ENCODE results near the gene NLRP13.

The NLRP13 gene

DNA sequence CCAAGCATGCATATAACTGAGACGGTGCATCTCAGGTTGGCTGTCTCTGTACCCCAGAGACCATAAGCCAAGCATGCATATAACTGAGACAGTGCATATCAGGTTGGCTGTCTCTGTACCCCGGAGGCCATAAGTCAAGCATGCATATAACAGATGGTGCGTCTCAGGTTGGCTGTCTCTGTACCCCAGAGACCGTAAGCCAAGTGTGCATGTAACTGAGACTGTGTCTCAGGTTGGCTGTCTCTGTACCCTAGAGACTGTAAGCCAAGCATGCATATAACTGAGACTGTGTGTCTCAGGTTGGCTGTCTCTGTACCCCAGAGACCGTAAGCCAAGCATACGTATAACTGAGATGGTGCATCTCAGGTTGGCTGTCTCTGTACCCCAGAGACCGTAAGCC is 65.0 kb downstream of the NLRP13 start:
- H3K36me3 ChIP-seq = no peaks in the 10 kb centered on the region
- no peak overlapping the region for H3K4me3 ChIP-seq (ENCODE audit: low read depth in 1 of 2, low read length in 1 of 2)
- peaks cover 10% of the 10 kb centered on the region for H3K9me3 ChIP-seq
- H3K27ac ChIP-seq = no peak overlapping the region
- TF ChIP-seq, protein P1, sequence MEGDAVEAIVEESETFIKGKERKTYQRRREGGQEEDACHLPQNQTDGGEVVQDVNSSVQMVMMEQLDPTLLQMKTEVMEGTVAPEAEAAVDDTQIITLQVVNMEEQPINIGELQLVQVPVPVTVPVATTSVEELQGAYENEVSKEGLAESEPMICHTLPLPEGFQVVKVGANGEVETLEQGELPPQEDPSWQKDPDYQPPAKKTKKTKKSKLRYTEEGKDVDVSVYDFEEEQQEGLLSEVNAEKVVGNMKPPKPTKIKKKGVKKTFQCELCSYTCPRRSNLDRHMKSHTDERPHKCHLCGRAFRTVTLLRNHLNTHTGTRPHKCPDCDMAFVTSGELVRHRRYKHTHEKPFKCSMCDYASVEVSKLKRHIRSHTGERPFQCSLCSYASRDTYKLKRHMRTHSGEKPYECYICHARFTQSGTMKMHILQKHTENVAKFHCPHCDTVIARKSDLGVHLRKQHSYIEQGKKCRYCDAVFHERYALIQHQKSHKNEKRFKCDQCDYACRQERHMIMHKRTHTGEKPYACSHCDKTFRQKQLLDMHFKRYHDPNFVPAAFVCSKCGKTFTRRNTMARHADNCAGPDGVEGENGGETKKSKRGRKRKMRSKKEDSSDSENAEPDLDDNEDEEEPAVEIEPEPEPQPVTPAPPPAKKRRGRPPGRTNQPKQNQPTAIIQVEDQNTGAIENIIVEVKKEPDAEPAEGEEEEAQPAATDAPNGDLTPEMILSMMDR (IDR thresholded peaks at IDR 0.05) = no peak
- no peaks in the 10 kb centered on the region for H3K4me1 ChIP-seq (ENCODE audit: control insufficient read depth in 1 of 2, insufficient read depth in 1 of 2, low read depth in 1 of 2, low read length in 1 of 2)
- H3K27me3 ChIP-seq = no peaks in the 10 kb centered on the region

DNA sequence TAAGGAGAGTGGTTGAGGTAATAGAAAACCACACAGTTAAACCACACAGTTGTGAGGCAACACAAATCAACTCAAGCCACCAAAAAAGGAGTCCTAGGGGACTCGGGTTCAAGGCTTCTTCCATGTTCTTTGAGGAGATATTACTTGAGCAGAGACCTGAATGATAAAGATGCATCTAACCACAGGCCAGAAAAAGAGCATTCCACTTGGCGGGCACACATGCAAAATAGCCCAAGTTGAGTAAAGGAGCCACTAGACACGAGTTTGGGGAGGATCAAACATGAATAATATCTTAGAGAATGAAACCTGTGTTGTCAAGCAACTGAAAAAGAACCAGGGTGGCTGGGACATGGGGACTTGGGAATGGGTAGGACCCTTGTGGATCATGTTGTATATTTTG is 65.6 kb downstream of the NLRP13 start:
- H3K36me3 ChIP-seq = no peaks in the 10 kb centered on the region
- no peaks in the 10 kb centered on the region for H3K27me3 ChIP-seq
- TF ChIP-seq, protein P1 (IDR thresholded peaks at IDR 0.05) = no peak
- H3K27ac ChIP-seq = no peak overlapping the region
- peaks cover 10% of the 10 kb centered on the region for H3K9me3 ChIP-seq
- no peaks in the 10 kb centered on the region for H3K4me1 ChIP-seq (ENCODE audit: control insufficient read depth in 1 of 2, insufficient read depth in 1 of 2, low read depth in 1 of 2, low read length in 1 of 2)
- no peak overlapping the region for H3K4me3 ChIP-seq (ENCODE audit: low read depth in 1 of 2, low read length in 1 of 2)

DNA sequence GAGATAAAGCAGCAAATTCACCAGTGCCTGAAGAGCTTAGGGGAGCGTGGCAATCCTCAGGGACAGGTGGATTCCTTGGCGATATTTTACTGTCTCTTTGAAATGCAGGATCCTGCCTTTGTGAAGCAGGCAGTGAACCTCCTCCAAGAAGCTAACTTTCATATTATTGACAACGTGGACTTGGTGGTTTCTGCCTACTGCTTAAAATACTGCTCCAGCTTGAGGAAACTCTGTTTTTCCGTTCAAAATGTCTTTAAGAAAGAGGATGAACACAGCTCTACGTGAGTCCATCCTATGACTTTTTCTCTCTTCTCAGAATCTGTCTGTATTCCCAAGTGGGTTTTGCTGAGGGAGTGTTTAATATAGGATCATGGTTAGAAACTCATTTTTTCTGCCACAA is 73.2 kb downstream of the NLRP13 start:
- Histone ChIP-seq H3K36me3 (no peaks in the 10 kb centered on the region), H3K4me3 (ENCODE audit: low read depth in 1 of 2, low read length in 1 of 2) (no peak overlapping the region), H3K9me3 (no peaks in the 10 kb centered on the region), H3K4me1 (ENCODE audit: control insufficient read depth in 1 of 2, insufficient read depth in 1 of 2, low read depth in 1 of 2, low read length in 1 of 2) (no peaks in the 10 kb centered on the region), H3K27me3 (no peaks in the 10 kb centered on the region), H3K27ac (no peak overlapping the region)
- TF ChIP-seq, protein P1 (IDR thresholded peaks at IDR 0.05) = no peak

DNA sequence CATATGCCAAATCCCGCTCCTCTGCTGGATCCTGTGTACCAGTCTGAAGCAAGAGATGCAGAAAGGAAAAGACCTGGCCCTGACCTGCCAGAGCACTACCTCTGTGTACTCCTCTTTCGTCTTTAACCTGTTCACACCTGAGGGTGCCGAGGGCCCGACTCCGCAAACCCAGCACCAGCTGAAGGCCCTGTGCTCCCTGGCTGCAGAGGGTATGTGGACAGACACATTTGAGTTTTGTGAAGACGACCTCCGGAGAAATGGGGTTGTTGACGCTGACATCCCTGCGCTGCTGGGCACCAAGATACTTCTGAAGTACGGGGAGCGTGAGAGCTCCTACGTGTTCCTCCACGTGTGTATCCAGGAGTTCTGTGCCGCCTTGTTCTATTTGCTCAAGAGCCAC is 73.7 kb downstream of the NLRP13 start:
- TF ChIP-seq, protein P1 (IDR thresholded peaks at IDR 0.05) = no peak
- H3K27me3 ChIP-seq = no peaks in the 10 kb centered on the region
- no peaks in the 10 kb centered on the region for H3K36me3 ChIP-seq
- H3K4me3 ChIP-seq (ENCODE audit: low read depth in 1 of 2, low read length in 1 of 2) = no peak overlapping the region
- no peaks in the 10 kb centered on the region for H3K4me1 ChIP-seq (ENCODE audit: control insufficient read depth in 1 of 2, insufficient read depth in 1 of 2, low read depth in 1 of 2, low read length in 1 of 2)
- no peak overlapping the region for H3K27ac ChIP-seq
- H3K9me3 ChIP-seq = no peaks in the 10 kb centered on the region

DNA sequence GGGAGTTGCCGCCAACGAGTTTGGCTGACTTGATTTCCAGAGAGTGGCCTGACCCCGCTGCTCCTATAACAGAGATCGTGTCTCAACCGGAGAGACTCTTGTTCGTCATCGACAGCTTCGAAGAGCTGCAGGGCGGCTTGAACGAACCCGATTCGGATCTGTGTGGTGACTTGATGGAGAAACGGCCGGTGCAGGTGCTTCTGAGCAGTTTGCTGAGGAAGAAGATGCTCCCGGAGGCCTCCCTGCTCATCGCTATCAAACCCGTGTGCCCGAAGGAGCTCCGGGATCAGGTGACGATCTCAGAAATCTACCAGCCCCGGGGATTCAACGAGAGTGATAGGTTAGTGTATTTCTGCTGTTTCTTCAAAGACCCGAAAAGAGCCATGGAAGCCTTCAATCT is 74.2 kb downstream of the NLRP13 start:
- Histone ChIP-seq H3K27me3 (no peaks in the 10 kb centered on the region), H3K4me3 (ENCODE audit: low read depth in 1 of 2, low read length in 1 of 2) (no peak overlapping the region), H3K9me3 (no peaks in the 10 kb centered on the region), H3K27ac (no peak overlapping the region), H3K36me3 (no peaks in the 10 kb centered on the region), H3K4me1 (ENCODE audit: control insufficient read depth in 1 of 2, insufficient read depth in 1 of 2, low read depth in 1 of 2, low read length in 1 of 2) (no peaks in the 10 kb centered on the region)
- TF ChIP-seq, protein P1 (IDR thresholded peaks at IDR 0.05) = no peak

DNA sequence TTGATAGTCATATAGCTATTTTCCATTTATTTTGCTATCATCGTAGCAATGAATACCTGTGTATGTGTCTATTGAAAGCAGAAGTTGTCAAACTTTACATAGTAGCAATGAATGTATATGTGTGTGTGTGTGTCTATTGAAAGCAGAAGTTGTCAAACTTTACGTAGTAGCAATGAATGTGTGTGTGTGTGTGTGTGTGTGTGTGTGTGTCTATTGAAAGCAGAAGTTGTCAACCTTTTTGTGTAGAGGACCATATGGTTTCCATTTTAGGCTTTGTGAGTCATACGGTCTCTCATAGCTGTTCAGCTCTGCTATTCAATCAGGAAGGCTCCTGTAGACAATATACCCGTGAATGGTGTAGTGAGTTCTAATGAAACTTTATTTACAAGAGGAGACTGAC is 75.0 kb downstream of the NLRP13 start:
- Histone ChIP-seq H3K4me1 (ENCODE audit: control insufficient read depth in 1 of 2, insufficient read depth in 1 of 2, low read depth in 1 of 2, low read length in 1 of 2) (no peaks in the 10 kb centered on the region), H3K4me3 (ENCODE audit: low read depth in 1 of 2, low read length in 1 of 2) (no peak overlapping the region)

More for the DNA sequence above, 75.0 kb downstream of the NLRP13 start:
- Histone ChIP-seq H3K9me3 (no peaks in the 10 kb centered on the region), H3K36me3 (no peaks in the 10 kb centered on the region), H3K27ac (no peak overlapping the region), H3K27me3 (no peaks in the 10 kb centered on the region)
- TF ChIP-seq, protein P1 (IDR thresholded peaks at IDR 0.05) = no peak
